Measurements from ENCODE around the gene CHST14. TPM values are rescaled to one million over a fixed set of nuclear protein-coding genes. Genes with fewer than 3 reads are reported as not detected.

Gene CHST14, protein sequence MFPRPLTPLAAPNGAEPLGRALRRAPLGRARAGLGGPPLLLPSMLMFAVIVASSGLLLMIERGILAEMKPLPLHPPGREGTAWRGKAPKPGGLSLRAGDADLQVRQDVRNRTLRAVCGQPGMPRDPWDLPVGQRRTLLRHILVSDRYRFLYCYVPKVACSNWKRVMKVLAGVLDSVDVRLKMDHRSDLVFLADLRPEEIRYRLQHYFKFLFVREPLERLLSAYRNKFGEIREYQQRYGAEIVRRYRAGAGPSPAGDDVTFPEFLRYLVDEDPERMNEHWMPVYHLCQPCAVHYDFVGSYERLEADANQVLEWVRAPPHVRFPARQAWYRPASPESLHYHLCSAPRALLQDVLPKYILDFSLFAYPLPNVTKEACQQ
- total RNA-seq, result 11.5 and 12.2 TPM in 2 replicates

DNA sequence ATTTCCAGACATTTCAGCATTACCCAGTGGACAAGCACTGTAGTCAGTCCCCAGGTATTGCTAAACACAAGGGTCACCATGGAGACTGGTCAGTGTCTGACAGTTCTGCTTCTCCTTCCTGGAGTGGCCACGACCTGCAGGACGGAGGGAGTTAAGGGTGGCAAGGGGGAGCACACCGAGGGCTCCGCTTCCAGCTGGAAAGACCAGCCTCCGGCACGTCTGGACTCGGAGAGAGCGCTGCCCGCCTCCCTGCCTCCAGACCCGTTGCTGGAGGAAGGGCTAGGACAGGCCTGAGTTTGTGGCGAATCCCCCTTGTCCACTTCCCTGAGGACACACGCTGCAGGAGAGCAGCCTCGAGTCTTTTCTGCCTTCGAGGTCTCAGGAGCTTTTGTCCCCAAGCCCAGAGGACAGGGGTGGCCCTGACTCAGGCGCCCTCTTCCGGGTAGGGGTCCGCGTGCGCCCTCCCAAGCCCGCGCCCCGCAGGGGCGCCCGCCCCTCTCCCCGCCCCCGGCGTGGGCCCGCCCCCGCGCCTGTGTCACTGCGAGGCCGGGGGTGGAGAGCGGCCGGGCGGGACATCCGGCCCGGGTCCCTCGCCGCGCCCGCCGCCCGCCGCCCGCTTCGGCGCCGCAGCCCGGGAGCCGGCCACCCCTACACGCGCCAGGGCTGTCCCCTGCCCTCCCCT, at the start of gene CHST14:
CHST14 (plus strand) TSS at position 562 of the 682 bp plus-strand sequence. CDS start 230 bp downstream, outside the sequence.
- intact Hi-C loops (cut with micrococcal nuclease), result loop anchor here (1.0 to 2.0 kb wide), 4 partner anchors 16 to 94 kb away; partner anchors contain the start of gene CCDC32

DNA sequence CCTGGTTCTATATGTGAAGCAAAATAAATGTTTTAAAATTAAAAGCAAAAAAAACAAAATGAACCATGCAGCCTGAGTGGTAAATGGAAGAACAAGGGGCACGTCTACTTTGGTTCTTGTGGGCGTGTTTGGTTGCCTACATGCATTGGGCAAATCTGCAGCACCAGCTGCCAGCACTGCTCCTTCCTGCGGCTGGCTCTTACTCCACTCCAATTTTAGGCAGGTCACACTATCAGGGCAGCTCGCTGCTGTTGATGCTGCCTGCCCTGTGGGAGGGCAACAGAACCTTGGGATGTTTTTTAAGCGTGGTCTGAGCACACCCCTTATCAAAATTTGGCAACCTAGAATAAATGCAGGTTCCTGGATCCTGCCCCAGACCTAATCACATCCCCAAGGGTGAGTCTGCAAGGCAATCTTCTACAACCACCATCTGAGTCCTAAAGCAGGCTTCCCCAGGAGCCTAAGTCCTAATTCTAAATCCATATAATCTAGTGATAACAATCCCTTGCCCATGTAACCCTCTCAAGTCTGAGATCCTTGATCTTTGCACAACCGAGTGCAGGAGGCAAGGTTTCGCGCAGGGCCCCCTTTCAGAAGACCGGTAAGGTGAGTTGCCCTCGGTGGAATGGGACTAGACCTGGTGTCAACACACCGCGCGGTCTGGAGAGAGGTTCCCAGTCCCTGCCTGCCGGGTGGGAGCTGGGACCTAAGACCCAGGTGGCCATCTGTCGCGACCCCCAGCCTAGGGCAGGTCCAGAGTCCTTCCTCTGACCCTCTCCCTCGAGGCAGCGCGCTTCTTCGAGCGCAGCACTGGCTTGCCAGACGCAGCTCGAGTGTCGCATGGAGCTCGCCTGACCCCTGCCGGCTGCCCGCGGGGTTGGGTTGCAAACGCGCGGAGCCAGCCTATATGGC, 49.3 kb upstream of the CHST14 start:
- intact Hi-C loops (cut with micrococcal nuclease), result loop anchor here (1.0 to 10.0 kb wide), 7 partner anchors 13 to 377 kb away; partner anchors contain the start of gene KNSTRN

DNA sequence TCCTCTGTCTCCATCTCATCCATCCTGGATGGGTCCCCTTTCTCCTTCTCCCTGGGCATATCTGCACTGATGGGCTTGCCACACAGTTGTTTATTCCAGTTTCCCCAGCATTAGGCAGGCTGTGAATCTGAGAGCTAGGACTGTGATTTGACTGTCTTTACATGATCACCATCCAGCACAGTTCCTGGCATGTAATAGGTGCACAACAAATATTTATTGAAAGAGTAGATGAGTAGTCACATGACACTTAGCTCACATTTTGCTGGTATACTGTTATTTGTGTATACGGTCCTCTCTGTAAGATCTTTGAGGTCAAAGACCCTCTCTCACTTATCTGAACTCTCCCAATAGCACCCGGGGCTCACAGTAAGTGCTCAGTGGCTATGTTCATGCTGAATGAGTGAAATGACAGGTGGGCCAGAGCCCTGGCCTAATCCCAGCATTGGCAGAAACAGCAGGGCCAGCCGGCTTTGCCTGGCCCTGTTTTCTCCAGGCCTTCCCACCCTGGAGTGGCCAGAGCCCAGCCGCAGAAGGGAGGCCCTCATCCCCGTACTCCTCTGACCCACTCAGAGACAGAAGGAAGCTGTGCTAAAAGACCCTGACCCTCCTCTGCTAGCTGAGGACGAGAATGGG, 46.2 kb upstream of the CHST14 start:
- intact Hi-C loops (cut with micrococcal nuclease), result loop anchor here (10.0 kb wide), 1 partner anchor 380 kb away; no protein-coding TSS in a partner anchor

DNA sequence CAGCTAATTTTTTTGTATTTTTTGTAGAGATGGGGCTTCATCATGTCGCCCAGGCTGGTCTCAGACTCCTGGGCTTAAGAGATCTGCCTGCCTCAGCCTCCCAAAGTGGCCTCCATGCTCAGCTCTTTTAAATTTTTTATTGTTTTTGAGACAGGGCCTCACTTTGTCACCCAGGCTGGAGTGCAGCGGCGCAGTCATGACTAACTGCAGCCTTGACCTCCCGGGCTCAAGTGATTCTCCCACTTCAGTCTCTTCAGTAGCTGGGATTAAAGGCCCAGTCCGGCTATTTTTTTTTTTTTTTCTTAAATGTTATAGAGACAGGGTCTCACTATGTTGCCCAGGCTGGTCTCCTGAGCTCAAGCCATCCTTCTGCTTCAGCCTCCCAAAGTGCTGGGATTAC, 45.1 kb upstream of the CHST14 start:
- intact Hi-C loops (cut with micrococcal nuclease), result loop anchor here (10.0 kb wide), 1 partner anchor 381 kb away; no protein-coding TSS in a partner anchor

DNA sequence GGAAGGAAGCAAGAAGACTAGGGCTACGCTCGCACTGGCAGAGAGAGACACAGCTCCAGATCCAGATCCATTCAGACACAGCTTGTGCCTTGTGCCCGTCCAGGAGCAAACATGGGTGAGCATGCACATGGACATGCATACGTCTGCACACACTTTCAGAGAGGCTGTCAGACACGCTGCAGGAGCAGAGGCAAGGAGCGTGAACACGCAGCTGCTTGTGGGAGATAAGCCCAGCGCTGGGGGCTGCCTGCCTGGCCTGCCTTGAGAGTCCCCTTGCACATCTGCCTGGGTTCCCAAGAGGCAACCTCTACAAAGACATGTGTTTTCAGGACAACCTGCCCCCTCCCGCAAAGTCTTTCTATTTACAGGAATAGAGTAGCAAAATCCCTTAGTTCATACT, 43.6 kb upstream of the CHST14 start:
- intact Hi-C loops (cut with micrococcal nuclease), result loop anchor here (10.0 kb wide), 1 partner anchor 382 kb away; no protein-coding TSS in a partner anchor

DNA sequence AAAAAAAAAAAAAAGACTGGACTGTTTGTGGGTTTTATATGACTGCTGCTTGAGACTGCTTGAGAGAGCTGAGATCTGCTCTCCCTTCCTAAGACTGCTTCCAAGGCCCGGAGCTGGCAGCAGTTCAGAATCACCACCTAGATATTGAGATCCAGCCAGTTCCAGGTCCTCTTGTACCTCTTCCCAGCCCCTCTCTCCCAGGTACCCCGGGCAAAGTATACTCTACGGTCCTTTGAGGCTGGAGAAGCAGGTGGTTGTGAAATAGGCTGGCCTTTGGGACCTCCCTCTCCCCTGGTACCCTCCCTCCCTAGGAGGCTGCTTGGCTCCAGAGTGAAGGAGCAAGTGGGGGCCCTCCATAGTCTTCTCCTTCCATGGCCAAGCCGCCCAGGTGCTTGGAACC, 42.6 kb upstream of the CHST14 start:
- intact Hi-C loops (cut with micrococcal nuclease), result loop anchor here (10.0 kb wide), 1 partner anchor 383 kb away; no protein-coding TSS in a partner anchor

DNA sequence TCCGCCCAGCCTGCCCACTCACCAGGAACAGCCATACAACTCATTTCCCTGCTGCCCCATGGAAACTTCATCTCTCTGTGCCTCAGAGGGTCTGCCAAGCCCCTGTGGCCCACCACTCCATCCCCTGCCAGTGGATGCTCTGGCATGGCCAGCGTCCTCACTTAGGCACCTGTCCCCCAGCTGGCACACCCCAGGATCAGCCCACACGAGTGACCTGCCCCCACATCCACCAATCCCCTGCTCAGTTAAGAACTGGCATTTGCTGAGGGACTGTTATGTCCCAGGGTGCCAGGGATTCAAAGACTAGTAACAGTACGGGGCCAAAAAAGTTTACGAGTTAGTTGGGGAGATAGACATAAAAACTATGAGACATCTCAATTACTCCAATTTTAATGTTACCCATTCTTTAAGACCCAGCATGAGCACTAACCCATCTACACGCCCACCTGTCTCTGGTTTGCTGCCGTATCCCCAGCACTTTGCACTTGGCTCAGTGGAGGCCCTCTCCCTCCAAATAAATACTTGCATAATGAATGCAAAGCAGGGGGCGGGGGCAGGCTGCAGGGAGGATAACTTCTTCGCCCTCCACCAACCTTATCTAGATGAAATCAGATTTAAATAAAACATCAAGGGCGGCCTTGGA, 41.6 kb upstream of the CHST14 start:
- intact Hi-C loops (cut with micrococcal nuclease), result loop anchor here (10.0 kb wide), 1 partner anchor 384 kb away; no protein-coding TSS in a partner anchor

DNA sequence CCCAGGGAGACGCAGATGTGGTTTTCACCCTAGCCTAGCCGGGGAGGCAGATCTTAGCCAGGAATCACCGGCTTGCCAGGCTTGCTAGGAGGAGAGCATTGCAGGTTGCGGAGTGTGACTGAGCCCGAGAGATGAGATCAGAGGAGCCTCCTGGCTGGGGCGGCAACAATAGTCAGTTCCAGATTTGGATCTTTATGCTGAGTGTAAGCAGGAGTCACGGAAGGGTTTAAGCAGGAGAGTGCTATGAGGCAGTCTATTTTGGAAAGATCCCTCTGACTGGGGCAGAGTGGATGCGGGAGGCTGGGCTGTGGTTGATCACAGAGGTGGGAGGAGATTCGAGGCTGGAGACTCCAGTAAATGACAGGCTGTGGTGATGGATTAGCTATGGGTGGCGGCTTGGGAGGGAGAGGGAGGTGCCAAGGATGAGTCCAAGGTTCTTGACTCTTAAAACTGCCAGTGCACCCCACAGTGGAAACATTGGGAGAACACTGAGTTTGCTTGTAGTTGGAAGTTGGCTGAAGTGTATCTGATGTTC, 40.4 kb upstream of the CHST14 start:
- intact Hi-C loops (cut with micrococcal nuclease), result loop anchor here (10.0 kb wide), 1 partner anchor 646 kb away; the partner anchor contains the start of gene FSIP1

DNA sequence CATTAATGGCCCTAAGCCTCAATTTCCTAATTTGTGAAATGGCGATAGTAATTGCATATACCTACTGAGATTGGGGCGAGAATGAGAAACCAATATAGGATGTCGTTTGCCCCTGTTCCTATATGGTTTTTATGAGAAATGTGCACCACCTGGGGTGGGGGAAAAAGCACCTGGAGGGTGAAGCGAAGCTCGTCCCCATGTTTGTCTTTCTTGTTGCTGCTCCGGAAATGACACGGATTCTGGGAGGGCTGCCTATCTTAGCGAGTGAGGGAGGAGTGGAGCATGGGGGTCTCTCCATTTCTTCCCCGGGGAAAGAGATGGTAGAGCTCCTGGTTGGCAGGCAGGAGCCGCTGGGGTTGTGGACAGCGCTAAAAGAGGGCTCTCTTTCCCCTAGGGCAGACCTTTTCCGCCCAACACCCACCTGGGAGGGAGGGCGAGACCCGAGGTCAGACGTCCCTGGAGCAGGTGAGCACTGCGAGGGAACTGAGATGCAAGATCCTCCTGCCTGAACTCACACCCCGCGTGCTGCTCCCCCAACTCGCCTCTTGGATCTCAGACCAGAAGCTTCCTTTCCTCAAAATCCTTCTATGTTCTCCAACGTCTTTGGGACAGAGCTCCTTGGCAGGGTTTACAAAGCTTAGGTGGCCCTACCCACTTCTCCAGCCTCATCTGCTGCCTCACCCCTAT, 35.6 kb upstream of the CHST14 start:
- intact Hi-C loops (cut with micrococcal nuclease), result loop anchor here (10.0 kb wide), 1 partner anchor 650 kb away; the partner anchor contains the start of gene FSIP1

DNA sequence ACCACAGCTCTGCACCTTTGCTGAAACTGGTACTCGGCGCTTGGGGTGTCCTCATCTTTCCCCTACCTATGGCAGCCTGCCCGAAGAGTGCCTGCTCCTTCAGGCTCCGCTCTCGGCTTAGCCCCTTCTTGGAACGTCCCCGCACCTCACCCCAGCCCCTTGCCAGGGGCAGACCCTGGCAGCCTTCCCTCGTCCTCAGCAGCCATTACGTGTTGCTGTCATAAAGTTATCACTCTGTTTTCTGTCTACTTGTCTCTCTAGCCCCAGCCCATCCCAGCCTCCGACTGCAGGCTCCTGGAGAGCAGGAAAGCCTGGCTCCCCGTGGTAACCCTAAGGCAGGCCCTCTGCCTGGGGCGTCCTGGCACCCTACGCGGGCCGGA, 35.1 kb upstream of the CHST14 start:
- intact Hi-C loops (cut with micrococcal nuclease), result loop anchor here (10.0 kb wide), 1 partner anchor 651 kb away; the partner anchor contains the start of gene FSIP1

DNA sequence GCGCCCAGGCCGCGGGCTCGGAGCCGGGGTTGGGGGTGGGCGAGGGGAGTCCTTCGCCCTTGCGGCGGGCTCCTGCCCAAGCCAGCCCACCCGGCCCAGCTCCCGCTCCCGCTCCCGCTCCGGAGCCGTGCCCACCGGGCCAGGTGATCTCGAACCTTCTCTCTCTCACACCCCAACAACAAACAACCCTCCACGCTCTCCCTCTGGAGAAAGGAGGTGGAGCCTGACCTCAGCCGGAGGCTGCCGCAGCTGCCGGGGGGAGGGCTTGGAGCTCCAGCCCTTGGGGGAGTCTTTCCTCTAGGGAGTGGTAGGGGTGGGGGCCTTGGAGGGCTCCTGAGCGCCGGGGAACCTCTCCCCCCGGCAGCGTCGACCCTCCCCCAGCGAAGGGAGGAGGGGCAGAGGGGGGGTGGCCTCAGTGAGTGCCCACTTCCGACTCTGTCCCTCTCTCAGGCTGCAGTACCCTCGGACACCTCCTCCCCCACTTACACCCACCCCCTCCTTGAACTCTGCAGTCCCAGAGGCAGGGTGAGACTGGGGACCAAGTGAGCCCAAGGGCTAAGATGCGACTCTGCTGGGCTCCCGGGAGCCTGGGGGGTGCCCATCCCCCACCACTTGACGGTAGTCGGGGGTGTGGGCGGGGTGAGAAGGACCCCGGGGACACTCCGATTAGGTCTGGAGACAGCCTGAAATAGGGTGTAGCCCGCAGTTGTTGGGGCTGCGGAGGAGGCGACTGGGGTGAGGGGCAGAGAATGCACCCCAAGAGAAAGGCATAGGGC, 34.5 kb upstream of the CHST14 start:
- intact Hi-C loops (cut with micrococcal nuclease), result loop anchor here (10.0 kb wide), 1 partner anchor 652 kb away; the partner anchor contains the start of gene FSIP1

DNA sequence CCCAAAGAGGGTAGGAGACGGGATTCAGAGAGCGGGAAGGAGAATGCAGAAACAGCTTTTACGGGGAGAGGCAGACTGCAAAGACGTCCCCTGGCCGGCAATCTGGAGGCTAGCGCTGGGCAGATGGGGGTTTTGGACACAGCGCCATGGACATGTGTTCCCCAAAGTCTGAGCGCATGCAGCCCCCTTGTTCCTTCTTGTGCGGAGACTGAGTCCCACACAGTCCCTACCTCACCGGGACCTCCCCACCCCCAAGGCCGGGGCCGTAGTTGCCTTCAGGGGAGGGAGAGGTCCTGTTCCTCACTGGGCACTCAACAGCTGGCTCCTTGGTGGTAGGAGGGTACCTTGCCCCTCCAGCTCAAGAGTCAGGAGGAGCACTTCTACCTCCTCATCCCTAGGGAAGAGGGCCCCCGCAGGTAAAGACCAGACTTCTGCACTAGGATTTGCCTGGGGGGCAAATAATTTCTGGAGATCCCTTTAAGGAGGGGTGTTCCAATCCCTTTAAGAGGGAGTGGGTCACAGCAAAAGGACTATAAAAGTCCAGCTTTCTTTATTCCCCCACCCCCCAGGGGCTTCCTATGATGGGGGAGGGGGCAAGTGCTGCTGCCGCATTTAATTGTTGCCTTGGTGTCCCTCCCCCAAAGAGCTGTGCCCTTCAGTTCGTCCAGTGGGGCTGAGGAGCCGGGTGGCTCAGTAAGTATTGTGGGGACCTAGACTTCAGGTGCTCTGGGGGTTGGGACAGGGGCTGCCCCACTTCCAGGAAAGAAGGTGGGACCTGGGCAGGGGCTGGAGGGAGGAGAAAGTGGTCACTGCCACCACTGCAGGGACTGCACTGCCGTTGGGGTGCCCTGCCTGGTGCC, 33.7 kb upstream of the CHST14 start:
- intact Hi-C loops (cut with micrococcal nuclease), result loop anchor here (10.0 kb wide), 1 partner anchor 652 kb away; the partner anchor contains the start of gene FSIP1

DNA sequence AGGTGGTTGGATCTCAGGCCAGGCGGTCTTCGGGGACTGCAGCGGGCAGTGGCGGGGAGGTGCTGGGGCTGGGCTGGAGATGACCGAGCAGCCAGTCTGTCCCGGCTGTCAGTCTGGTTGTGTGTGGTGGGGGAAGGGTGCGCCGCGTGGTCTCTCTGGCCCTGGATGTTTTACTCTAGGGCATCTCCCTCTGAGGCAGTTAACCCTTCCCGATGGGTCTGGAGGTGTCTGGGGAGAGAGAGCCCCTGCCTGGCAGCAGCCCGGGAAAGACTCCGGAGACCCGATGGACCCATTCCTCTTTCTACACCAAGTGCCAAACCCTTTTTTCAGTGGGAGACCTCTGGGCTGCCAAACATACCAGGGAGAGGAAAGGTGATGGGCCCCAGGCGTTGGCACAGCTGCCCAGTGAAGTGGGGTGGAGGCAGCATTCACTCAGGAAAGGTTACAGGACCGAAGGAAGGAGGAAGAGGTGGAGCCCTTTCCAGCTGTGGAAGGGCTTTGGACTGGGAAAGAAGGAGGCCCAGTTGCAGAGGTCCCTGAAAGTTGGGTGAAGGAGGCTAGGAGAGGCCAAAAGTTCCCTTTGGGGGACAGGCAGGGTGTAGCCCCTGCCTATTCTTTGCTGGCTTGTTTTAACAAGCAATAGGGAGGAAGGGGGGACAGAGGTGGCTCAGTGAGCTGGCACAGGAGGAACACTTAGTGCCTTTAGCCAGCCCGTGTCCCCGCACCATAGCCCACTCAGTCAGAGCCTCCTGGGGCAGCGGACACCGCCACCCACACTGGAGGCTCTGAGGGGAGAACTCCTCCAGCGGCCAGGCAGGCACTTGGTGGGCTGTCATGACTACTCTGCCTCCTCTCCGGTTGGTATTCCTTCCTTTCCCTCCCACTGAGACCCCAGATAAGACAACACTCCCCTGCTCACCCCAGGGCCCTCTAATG, 32.8 kb upstream of the CHST14 start:
- intact Hi-C loops (cut with micrococcal nuclease), result loop anchor here (10.0 kb wide), 1 partner anchor 653 kb away; the partner anchor contains the start of gene FSIP1

DNA sequence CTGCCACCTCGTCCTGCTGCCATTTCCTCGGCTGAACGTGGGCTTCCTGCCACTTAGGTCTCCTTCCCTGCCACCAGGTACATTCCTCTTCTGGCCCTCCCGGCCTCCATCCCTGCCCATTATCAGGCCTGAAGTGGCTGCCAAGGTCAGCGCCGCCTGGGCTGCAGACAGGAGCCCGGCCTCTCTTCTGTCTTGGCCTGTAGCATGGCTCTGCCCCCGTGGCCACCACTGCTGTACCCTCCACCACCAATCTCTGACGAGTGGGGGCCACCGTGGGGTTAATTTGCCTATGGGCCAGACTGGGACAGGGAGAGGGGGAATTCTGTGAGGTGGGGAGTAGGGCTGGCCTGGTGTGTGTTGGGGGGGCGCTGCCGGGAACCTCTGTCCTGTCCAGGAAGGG, 32.1 kb upstream of the CHST14 start:
- intact Hi-C loops (cut with micrococcal nuclease), result loop anchor here (10.0 kb wide), 1 partner anchor 654 kb away; the partner anchor contains the start of gene FSIP1

DNA sequence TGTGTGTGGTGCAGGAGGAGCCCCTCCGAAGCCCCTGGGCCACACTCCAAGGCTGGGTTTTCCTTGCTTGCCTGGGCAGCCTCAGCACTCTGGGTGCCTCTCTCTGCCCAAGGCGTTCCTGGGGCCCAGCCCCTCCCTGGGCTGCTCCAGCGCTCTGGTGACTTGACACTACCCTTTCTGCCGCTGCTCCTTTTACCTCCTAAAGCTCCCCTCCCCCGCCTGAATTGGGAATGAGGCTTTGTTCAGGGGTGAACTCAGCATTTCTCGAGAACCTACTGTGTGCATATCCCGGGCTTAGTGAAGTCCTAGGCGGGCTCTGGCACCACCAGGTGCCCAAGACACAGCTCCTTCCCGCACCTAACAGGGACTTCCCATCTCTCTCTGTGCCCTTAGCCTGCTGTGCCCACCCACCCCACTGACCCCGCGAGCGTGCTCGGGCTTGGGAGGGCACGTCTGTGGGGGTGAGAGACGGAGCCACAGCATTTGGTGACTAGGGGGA, 31.3 kb upstream of the CHST14 start:
- intact Hi-C loops (cut with micrococcal nuclease), result loop anchor here (10.0 kb wide), 1 partner anchor 655 kb away; the partner anchor contains the start of gene FSIP1

All from T-helper 1 cell treated with Interleukin-12 subunit alpha and Interleukin-12 subunit beta and Interleukin-4 antibody, amounts not matched to agents 30 ng/mL and 1 ng/mL, for 36 hours (primary cell).